Measurements from ENCODE around the gene PHYHIPL. TPM values are rescaled to one million over a fixed set of nuclear protein-coding genes. Genes with fewer than 3 reads are reported as not detected.

Gene PHYHIPL
- total and polyA plus RNA-seq, 2 of the 8 experiments (the other 6 are each of a cell fraction or from before 2014, with no cell fraction given), result 0.23 to 0.48 TPM

DNA sequence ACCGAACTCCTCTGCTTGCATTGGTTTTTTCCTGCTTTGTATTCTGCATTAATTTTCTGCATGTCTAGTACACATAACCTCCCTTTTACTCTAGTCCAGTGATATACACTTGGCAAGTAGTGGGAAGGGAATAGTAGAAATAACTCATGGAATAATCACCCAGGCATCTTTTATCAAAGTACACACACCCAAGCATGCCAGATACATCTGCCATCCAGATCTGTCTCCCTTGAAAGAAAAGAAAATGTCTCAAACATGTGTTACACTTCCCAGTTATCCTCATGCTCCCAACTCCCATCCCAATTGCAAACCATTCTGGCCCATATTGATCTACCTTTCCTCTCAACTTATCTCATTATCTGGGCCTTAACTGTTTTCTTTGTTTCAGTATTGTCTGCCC is 79.0 kb downstream of the PHYHIPL start:
- no peak overlapping the region for H2BK5ac ChIP-seq (ENCODE audit: low read depth, low read length)
- H3K23me2 ChIP-seq (ENCODE audit: low read depth, low read length), result no peaks in the 10 kb centered on the region
- no peak overlapping the region for H3K4me2 ChIP-seq (ENCODE audit: insufficient read depth in 1 of 2, low read depth in 2 of 2, low read length in 2 of 2)
- H3K4me1 ChIP-seq (replicated peaks in 1 of 4; ENCODE audit: control insufficient read depth in 3 of 4, insufficient read depth in 4 of 4, low read length in 3 of 4), result no peaks in the 10 kb centered on the region
- POLR2A ChIA-PET (ENCODE audit: partially characterized antibody), result no interaction called here
- H3K27ac ChIP-seq (ENCODE audit: low read depth, low read length), result no peak overlapping the region
- no peak overlapping the region for H2BK12ac ChIP-seq (ENCODE audit: low read depth, low read length)
- no peak overlapping the region for H4K8ac ChIP-seq (ENCODE audit: extremely low read depth, insufficient read depth, low read length)
- H2AFZ ChIP-seq (ENCODE audit: low read length), result no peak overlapping the region
- no peak overlapping the region for H2AK5ac ChIP-seq (ENCODE audit: low read depth, low read length)
- no peaks in the 10 kb centered on the region for H3K27me3 ChIP-seq (replicated peaks in 1 of 4; ENCODE audit: control insufficient read depth in 3 of 4, extremely low read depth in 1 of 4, insufficient read depth in 3 of 4, low read length in 3 of 4)
- CTCF ChIA-PET (ENCODE audit: partially characterized antibody), result no interaction called here
- no peak overlapping the region for H3K4me3 ChIP-seq (ENCODE audit: extremely low read depth in 1 of 4, insufficient read depth in 2 of 4, low read depth in 3 of 4, low read length in 4 of 4)
- DNase-seq (ENCODE audit: low read depth in 1 of 2, low spot score in 2 of 2) (no peak), FAIRE-seq (no peak)
- no peak overlapping the region for H3K23ac ChIP-seq (ENCODE audit: insufficient read length)
- no peak overlapping the region for H3K14ac ChIP-seq (ENCODE audit: insufficient read length)
- no peaks in the 10 kb centered on the region for H3K79me2 ChIP-seq (ENCODE audit: control insufficient read depth in 1 of 2, insufficient read depth in 2 of 2, low read length in 2 of 2)
- no peak overlapping the region for H3K18ac ChIP-seq (ENCODE audit: extremely low read depth, low read length)
- no peak overlapping the region for H3K9ac ChIP-seq (replicated peaks in 1 of 4; ENCODE audit: extremely low read depth in 1 of 4, low read depth in 3 of 4, low read length in 3 of 4)
- H2BK120ac ChIP-seq (replicated peaks; ENCODE audit: low read depth, low read length), result no peak overlapping the region
- no peak overlapping the region for H4K91ac ChIP-seq (replicated peaks; ENCODE audit: insufficient read length, low read length)
- H3K36me3 ChIP-seq (ENCODE audit: control insufficient read depth in 2 of 4, insufficient read depth in 4 of 4, low read length in 3 of 4), result no peaks in the 10 kb centered on the region
- H2BK15ac ChIP-seq (ENCODE audit: low read length), result no peak overlapping the region
- no peak overlapping the region for H3K4ac ChIP-seq (replicated peaks; ENCODE audit: insufficient read length, low read depth, low read length)
- no peak overlapping the region for H3K56ac ChIP-seq (replicated peaks; ENCODE audit: insufficient read length, low read depth, low read length)
- no peak overlapping the region for H2BK20ac ChIP-seq (ENCODE audit: low read length)
- H3K79me1 ChIP-seq (ENCODE audit: low read depth, low read length), result no peaks in the 10 kb centered on the region
- no peaks in the 10 kb centered on the region for H4K20me1 ChIP-seq (replicated peaks in 1 of 2; ENCODE audit: control insufficient read depth in 1 of 2, insufficient read depth in 2 of 2, low read length in 2 of 2)
- no peaks in the 10 kb centered on the region for H3K9me3 ChIP-seq (ENCODE audit: insufficient read depth in 2 of 2, low read depth in 1 of 2, low read length in 1 of 2)
- H4K5ac ChIP-seq (ENCODE audit: insufficient read length, low read depth, low read length), result no peak overlapping the region
- 90% methylated on average over 1 of the region's 1 CpG; no CpG with 5 or more reads in 1 of the 2 experiments for WGBS, 2 experiments (ENCODE audit: extremely low coverage in 1 of 2, insufficient coverage in 1 of 2, insufficient read length in 1 of 2, insufficient replicate concordance in 2 of 2, low coverage in 1 of 2, low lambda C conversion rate in 2 of 2, missing lambda C conversion rate in 1 of 2)
- TF ChIP-seq CTBP2 (IDR thresholded peaks at IDR 0.05; ENCODE audit: borderline replicate concordance, insufficient read depth, insufficient read length, low read length) (no peak), CREB1 (IDR thresholded peaks at IDR 0.05) (no peak), CBX8 (IDR thresholded peaks at IDR 0.05; ENCODE audit: borderline replicate concordance, low read depth, low read length) (no peak), HDAC2 (IDR thresholded peaks at IDR 0.05; ENCODE audit: borderline replicate concordance in 1 of 2, low read depth in 2 of 2, low read length in 2 of 2) (no peak), CTCF (IDR thresholded peaks at IDR 0.05; ENCODE audit: control extremely low read depth in 1 of 3, insufficient read depth in 1 of 3, low read depth in 1 of 3, low read length in 3 of 3) (no peak), RFX5 (IDR thresholded peaks at IDR 0.05; ENCODE audit: borderline replicate concordance, low read depth, low read length) (no peak), TAF7 (optimal IDR thresholded peaks at IDR 0.05; ENCODE audit: borderline replicate concordance, low read depth, low read length) (no peak), POU5F1 (IDR thresholded peaks at IDR 0.05; ENCODE audit: low read depth, low read length) (no peak), CEBPB (IDR thresholded peaks at IDR 0.05; ENCODE audit: low read depth, low read length) (no peak), SP2 (IDR thresholded peaks at IDR 0.05; ENCODE audit: low read length) (no peak), EZH2 (IDR thresholded peaks at IDR 0.05; ENCODE audit: low read depth, low read length, severe bottlenecking) (no peak), ASH2L (IDR thresholded peaks at IDR 0.05; ENCODE audit: low read length) (no peak), SP4 (IDR thresholded peaks at IDR 0.05; ENCODE audit: low read length) (no peak)
